Suprapubic skin (tissue), 3 donors: ENCODE measurements around the gene F8.

Source experiments
- CTCF ChIP-seq, 2 donors: fragments of 200-600 bp in 1 of 2; fragments of 450-650 bp in 1 of 2; sonication (generic) in 1 of 2; IDR thresholded peaks; one replicate each; pipeline ENCODE4 v1.5.1; 2016 to 2019; ENCODE audit warnings: antibody characterized with exemption in 2 of 2, mild to moderate bottlenecking in 1 of 2, moderate library complexity in 1 of 2
- POLR2A ChIP-seq, 2 donors: fragments of 450-650 bp; IDR thresholded peaks; one replicate each; pipeline ENCODE4 v1.6.1; 2017; ENCODE audit warnings: antibody characterized with exemption in 2 of 2, mild to moderate bottlenecking in 2 of 2, moderate library complexity in 2 of 2

GRCh38 chrX:154961947-154962346, 60.6 kb downstream of the F8 start:
- TF ChIP-seq POLR2A (IDR thresholded peaks at IDR 0.05) (no peak), CTCF (IDR thresholded peaks at IDR 0.05) (no peak)
